ENCODE data around the gene TMEM25.

DNA sequence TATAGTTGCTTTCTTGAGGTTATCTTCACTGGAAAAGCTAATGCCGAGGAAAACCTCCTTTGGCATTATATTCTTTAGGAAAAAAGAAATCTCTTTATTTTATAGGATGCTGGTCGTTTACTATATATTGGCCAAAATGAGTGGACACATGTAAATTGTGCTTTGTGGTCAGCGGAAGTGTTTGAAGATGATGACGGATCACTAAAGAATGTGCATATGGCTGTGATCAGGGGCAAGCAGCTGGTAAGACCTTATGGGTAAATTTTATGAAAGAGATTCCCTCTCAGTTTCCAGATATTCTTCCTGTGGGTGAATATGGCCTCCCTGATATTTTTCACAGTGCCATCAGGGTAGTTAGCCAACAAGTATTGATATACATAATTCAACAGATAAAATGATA, 33.2 kb upstream of the TMEM25 start:
- TF ChIP-seq CTCF (conservative IDR thresholded peaks at IDR 0.05; ENCODE audit: low read depth, low read length) (no peak), EZH2 (IDR thresholded peaks at IDR 0.05; ENCODE audit: borderline replicate concordance, low read depth, low read length, poor library complexity, severe bottlenecking) (no peak)
